Stromal cell of bone marrow (primary cell): ENCODE data around the gene TMCO6.

Source experiments
- DNase-seq: peaks from one replicate; pipeline ENCODE4 v3.0.0-alpha.2; 2012; ENCODE audit warnings: low read depth

TMCO6 gene

GRCh38 chr5:140673187-140673976 is 34.1 kb downstream of the TMCO6 start, which contains the start of gene DND1:
Gene DND1 (minus strand): TSS chr5:140673576. CDS start chr5:140673542, 34 bp downstream.
- DNase-seq: no peak

- DNase-seq: no peak
Measured at GRCh38 chr5:140674211-140674610, 35.0 kb downstream of the TMCO6 start.

- no peak for DNase-seq
Measured at GRCh38 chr5:140674629-140675028, 35.4 kb downstream of the TMCO6 start.

GRCh38 chr5:140677947-140678346 is 38.7 kb downstream of the TMCO6 start:
- no peak for DNase-seq

DNA sequence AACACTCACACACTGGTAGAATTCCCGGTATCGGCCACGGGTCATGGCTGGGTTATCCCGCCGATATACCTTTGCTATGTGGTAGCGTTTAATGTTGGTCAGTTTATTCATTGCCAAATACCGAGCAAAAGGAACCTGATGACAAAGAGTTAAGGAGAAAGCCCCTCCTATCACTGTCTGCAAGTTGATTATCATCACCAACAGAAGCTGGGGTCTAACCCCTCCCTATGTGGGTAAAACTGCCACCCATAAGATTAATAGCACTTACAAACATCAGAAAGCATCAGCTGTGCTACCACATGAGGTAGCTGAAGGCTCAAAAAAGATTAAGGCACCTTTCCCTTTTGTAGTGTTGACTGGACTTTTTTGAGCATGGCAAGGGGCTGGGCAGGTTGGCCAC is 39.7 kb downstream of the TMCO6 start:
- DNase-seq: no peak

DNA sequence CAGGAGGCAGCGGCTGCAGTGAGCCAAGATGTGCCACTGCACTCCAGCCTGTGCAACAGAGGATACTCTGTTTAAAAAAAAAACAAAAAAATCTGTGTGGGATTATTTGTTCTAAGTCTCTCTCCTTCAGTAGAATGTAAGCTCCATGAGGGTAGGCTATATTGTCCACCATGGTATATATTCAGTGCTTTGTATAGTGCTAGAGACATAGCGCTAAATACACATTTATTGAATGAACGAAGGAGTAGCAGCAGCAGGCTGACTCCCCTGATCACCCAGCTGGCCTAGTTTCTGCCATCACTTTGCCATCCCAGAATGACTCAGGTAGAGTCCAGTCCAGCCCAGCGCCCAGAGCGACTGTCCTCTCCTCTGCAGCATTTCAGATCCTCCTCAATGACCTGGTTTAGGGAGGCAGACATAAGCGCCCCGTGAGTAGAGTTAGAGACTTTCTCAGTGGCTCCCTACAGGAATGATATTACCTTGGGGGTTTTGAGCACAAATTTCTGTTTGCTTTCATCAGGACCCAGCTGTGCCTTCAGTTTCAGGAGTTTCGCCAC is 51.2 kb downstream of the TMCO6 start:
- no peak for DNase-seq

- DNase-seq: peak; percentile 93
Measured at GRCh38 chr5:140690941-140691924, 52.0 kb downstream of the TMCO6 start, which contains the start of the genes HARS1 and HARS2. Gene HARS1 (minus strand): TSS chr5:140691370. CDS start chr5:140691304, 66 bp downstream. Gene HARS2 (plus strand): TSS chr5:140691455. CDS start chr5:140691649, 194 bp downstream.

- DNase-seq: no peak
Measured at GRCh38 chr5:140694276-140694675, 55.0 kb downstream of the TMCO6 start.
